NT2/D1 (cell line): ENCODE results near the gene TGFBR2.

Source experiments
- SUZ12 ChIP-seq: IDR thresholded peaks from 2 replicates; pipeline ENCODE4 v1.6.1; 2011; ENCODE audit not compliant: insufficient read length, insufficient read depth; ENCODE audit errors: extremely low read depth
- YY1 ChIP-seq: IDR thresholded peaks from 2 replicates; pipeline ENCODE4 v1.6.1; 2011; ENCODE audit not compliant: insufficient read length, insufficient read depth
- ZNF274 ChIP-seq: IDR thresholded peaks from 2 replicates; pipeline ENCODE4 v1.6.1; 2011; ENCODE audit warnings: mild to moderate bottlenecking, low read depth, low read length

GRCh38 chr3:30681649-30682211 lies 75.3 kb downstream of the TGFBR2 start:
- TF ChIP-seq ZNF274 (no peak), SUZ12 (no peak), YY1 (no peak)
